ENCODE results near the gene ACVR2B.
"Not testable (repeated sequence)": the region's sequence is repeated elsewhere in the genome, so short reads cannot be mapped to it uniquely, and the experiment has no call there.

The ACVR2B gene

GRCh38 chr3:38453075-38453912 is at the start of gene ACVR2B:
TSS of gene ACVR2B (plus strand) at chr3:38453890. CDS start at chr3:38454323, 433 bp downstream.
- peak; percentile 26 for DNase-seq (ENCODE audit: low read depth)

GRCh38 chr3:38404286-38404685 is 49.4 kb upstream of the ACVR2B start:
- no peak for DNase-seq (ENCODE audit: low read depth)

- no peak for DNase-seq (ENCODE audit: low read depth)
Measured at GRCh38 chr3:38411591-38411990, 42.1 kb upstream of the ACVR2B start.

- not testable (repeated sequence) for DNase-seq (ENCODE audit: low read depth)
Measured at GRCh38 chr3:38420758-38421157, 32.9 kb upstream of the ACVR2B start.

GRCh38 chr3:38421679-38422336 is 31.9 kb upstream of the ACVR2B start:
- no peak for DNase-seq (ENCODE audit: low read depth)

- DNase-seq (ENCODE audit: low read depth), result not testable (repeated sequence)
Measured at GRCh38 chr3:38426798-38427426, 26.8 kb upstream of the ACVR2B start.

GRCh38 chr3:38432871-38433658 is 20.6 kb upstream of the ACVR2B start:
- not testable (repeated sequence) for DNase-seq (ENCODE audit: low read depth)

- not testable (repeated sequence) for DNase-seq (ENCODE audit: low read depth)
Measured at GRCh38 chr3:38433661-38434060, 20.0 kb upstream of the ACVR2B start.

GRCh38 chr3:38438436-38439069 is 15.1 kb upstream of the ACVR2B start:
- not testable (repeated sequence) for DNase-seq (ENCODE audit: low read depth)

- not testable (repeated sequence) for DNase-seq (ENCODE audit: low read depth)
Measured at GRCh38 chr3:38443205-38443604, 10.5 kb upstream of the ACVR2B start.

- DNase-seq (ENCODE audit: low read depth), result no peak
Measured at GRCh38 chr3:38446085-38446686, 7.5 kb upstream of the ACVR2B start.

GRCh38 chr3:38446812-38447211 is 6.9 kb upstream of the ACVR2B start:
- no peak for DNase-seq (ENCODE audit: low read depth)

- DNase-seq (ENCODE audit: low read depth), result no peak
Measured at GRCh38 chr3:38450853-38451252, 2.8 kb upstream of the ACVR2B start.

- DNase-seq (ENCODE audit: low read depth), result no peak
Measured at GRCh38 chr3:38453913-38454177, 155 bp downstream of the ACVR2B start.

GRCh38 chr3:38454178-38454883 is 641 bp downstream of the ACVR2B start:
- DNase-seq (ENCODE audit: low read depth), result no peak

- no peak for DNase-seq (ENCODE audit: low read depth)
Measured at GRCh38 chr3:38454884-38455638, 1.4 kb downstream of the ACVR2B start.

GRCh38 chr3:38455639-38456430 is 2.1 kb downstream of the ACVR2B start:
- DNase-seq (ENCODE audit: low read depth), result no peak

- DNase-seq (ENCODE audit: low read depth), result no peak
Measured at GRCh38 chr3:38457111-38458003, 3.7 kb downstream of the ACVR2B start.
